ENCODE measurements around the gene ARHGDIG. TPM values are rescaled to one million over a fixed set of nuclear protein-coding genes. Genes with fewer than 3 reads are reported as not detected.

ARHGDIG gene
- total RNA-seq, 1 experiment from 2014 or later = 5.9 TPM

DNA sequence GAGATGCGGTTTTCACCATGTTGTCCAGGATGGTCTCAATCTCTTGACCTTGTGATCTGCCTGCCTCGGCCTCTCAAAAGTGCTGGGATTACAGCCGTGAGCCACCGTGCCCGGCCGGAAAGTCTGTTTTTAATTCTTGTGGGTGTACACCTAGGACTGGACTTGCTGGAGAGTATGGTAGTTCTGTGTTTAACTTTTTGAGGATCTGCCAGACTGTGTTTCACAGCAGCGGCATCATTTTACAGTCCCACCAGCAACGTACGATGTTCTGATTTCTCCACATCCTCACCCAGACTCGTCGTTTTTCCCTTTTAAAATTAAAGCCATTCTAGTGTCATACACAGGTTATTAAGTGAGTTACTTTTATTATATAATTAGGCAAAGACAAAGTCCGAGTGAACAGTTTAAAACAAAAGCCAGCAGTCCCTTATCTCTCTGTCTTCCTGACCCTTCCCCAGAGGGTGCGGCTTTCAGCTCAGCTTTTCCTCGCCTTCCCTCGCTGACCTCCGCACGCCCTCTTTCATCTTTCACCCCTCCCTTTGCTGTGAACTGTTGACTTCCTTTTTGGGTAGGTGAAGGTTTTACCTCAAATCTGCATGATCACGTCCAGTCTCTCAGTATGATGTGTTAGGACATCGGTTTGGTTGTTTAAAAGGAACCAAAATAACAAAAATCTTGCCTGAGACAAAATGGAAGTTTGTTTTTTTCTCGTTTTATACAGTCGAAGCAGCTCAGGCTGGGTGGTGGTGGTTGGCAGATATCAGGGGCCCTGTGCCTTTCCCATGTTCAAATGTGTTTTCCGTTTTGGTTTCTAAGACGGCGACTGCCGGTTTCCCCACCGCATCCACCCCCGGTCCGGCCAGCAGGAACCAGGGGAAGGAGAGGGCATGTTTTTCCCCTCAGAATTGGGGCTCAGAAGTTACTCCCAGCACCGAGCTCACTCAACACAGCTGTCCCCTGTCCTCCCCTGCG, 27.7 kb upstream of the ARHGDIG start:
- H3K79me1 ChIP-seq (ENCODE audit: insufficient read depth, low read depth, low read length, poor library complexity, severe bottlenecking) = no peaks in the 10 kb centered on the region
- no peak overlapping the region for H3K4ac ChIP-seq (ENCODE audit: low read depth, low read length)
- no peak overlapping the region for H3K18ac ChIP-seq (ENCODE audit: insufficient read length, low read depth, low read length)
- Mint-ChIP-seq H3K27me3 (ENCODE audit: low read depth) (no peaks in the 10 kb centered on the region), H3K4me1 (no peaks in the 10 kb centered on the region), H3K4me3 (no peak overlapping the region), H3K9me3 (no peaks in the 10 kb centered on the region), H3K36me3 (ENCODE audit: insufficient read depth in 1 of 3, low read depth in 3 of 3) (peaks cover 12 to 50% (median 43%) of the 10 kb centered on the region in 3 experiments; a peak in 6 of 7 replicates), H3K27ac (peak overlapping the region in 2 of 3 experiments; percentile 30 to 82; a peak in 2 of 7 replicates)
- H3K4me1 ChIP-seq (ENCODE audit: insufficient read depth, low read length) = no peaks in the 10 kb centered on the region
- H4K91ac ChIP-seq (ENCODE audit: insufficient read length, low read depth, low read length) = no peak overlapping the region
- no peaks in the 10 kb centered on the region for H3K23me2 ChIP-seq (ENCODE audit: insufficient read length, low read depth, low read length, poor library complexity, severe bottlenecking)
- WGBS (ENCODE audit: extremely low coverage, insufficient read length, low lambda C conversion rate) = no CpG with 5 or more reads among the region's 30 CpGs
- TF ChIP-seq, protein P1, sequence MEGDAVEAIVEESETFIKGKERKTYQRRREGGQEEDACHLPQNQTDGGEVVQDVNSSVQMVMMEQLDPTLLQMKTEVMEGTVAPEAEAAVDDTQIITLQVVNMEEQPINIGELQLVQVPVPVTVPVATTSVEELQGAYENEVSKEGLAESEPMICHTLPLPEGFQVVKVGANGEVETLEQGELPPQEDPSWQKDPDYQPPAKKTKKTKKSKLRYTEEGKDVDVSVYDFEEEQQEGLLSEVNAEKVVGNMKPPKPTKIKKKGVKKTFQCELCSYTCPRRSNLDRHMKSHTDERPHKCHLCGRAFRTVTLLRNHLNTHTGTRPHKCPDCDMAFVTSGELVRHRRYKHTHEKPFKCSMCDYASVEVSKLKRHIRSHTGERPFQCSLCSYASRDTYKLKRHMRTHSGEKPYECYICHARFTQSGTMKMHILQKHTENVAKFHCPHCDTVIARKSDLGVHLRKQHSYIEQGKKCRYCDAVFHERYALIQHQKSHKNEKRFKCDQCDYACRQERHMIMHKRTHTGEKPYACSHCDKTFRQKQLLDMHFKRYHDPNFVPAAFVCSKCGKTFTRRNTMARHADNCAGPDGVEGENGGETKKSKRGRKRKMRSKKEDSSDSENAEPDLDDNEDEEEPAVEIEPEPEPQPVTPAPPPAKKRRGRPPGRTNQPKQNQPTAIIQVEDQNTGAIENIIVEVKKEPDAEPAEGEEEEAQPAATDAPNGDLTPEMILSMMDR (conservative IDR thresholded peaks at IDR 0.05) = no peak
- H2BK20ac ChIP-seq (ENCODE audit: low read depth, low read length, poor library complexity, severe bottlenecking) = no peak overlapping the region
- no peak overlapping the region for H3K14ac ChIP-seq (ENCODE audit: insufficient read depth, low read length)
- H3K79me2 ChIP-seq (ENCODE audit: insufficient read depth, low read length) = no peaks in the 10 kb centered on the region
- H2BK5ac ChIP-seq (ENCODE audit: insufficient read length, low read length) = no peak overlapping the region
- no peak overlapping the region for H4K5ac ChIP-seq (ENCODE audit: insufficient read length, low read depth, low read length)
- no peak overlapping the region for H3K4me2 ChIP-seq (ENCODE audit: insufficient read depth, insufficient read length, low read length)
- no peak overlapping the region for H2BK15ac ChIP-seq (ENCODE audit: low read depth, low read length)
- H3T11ph ChIP-seq (ENCODE audit: low read length) = no peak overlapping the region
- H2AK5ac ChIP-seq (ENCODE audit: insufficient read length, low read length) = no peak overlapping the region
- no peaks in the 10 kb centered on the region for H3K27me3 ChIP-seq (ENCODE audit: insufficient read depth, low read length)
- H3K23ac ChIP-seq (ENCODE audit: insufficient read length, low read depth, low read length) = no peak overlapping the region
- no peaks in the 10 kb centered on the region for H4K20me1 ChIP-seq (ENCODE audit: control insufficient read depth, insufficient read depth, insufficient read length)
- no peak overlapping the region for H3K9ac ChIP-seq (ENCODE audit: extremely low read depth, insufficient read length, low read length)
- no peak overlapping the region for H2BK120ac ChIP-seq (ENCODE audit: low read depth, low read length, poor library complexity, severe bottlenecking)
- no peaks in the 10 kb centered on the region for H3K9me3 ChIP-seq (ENCODE audit: control insufficient read depth, low read depth, low read length)
- no peak overlapping the region for H3K27ac ChIP-seq (ENCODE audit: insufficient read length, low read depth, low read length)
- no peak for DNase-seq
- no peak overlapping the region for H2AFZ ChIP-seq (ENCODE audit: low read length)
- no peak overlapping the region for H2BK12ac ChIP-seq (ENCODE audit: insufficient read length, low read depth, low read length)
- no peak overlapping the region for H3K56ac ChIP-seq (ENCODE audit: insufficient read length, low read depth, low read length)
- no peak overlapping the region for H4K8ac ChIP-seq (replicated peaks; ENCODE audit: insufficient read length, low read depth, low read length)

Measured in H9 (cell line).